Kidney tubule cell (primary cell): ENCODE data around the gene CASTOR1.

Experiments used
- DNase-seq: peaks from one replicate; pipeline ENCODE4 v3.0.0-alpha.2; 2018; ENCODE audit warnings: low spot score

The CASTOR1 gene

GRCh38 chr22:30318799-30319419 is 29.6 kb upstream of the CASTOR1 start:
- DNase-seq = no peak

DNA sequence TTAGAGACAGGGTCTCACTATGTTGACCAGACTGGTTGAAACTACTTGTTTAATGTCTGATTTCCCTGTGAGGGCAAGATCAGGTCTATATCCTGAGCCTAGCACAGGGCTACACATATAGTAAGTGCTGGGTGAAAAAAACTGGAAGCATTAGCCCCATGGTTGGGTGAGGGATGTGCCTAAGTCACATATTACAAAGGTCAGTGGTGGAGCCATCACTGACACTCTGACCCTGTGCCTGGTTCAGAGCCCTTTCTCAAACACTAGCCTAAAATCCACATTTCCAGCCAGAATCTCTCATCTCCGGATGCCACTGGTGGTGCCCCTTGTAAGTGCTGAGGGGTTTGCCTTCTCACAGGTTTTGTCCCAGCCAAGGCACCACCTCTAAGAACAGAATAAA is 28.5 kb upstream of the CASTOR1 start:
- DNase-seq = no peak

DNA sequence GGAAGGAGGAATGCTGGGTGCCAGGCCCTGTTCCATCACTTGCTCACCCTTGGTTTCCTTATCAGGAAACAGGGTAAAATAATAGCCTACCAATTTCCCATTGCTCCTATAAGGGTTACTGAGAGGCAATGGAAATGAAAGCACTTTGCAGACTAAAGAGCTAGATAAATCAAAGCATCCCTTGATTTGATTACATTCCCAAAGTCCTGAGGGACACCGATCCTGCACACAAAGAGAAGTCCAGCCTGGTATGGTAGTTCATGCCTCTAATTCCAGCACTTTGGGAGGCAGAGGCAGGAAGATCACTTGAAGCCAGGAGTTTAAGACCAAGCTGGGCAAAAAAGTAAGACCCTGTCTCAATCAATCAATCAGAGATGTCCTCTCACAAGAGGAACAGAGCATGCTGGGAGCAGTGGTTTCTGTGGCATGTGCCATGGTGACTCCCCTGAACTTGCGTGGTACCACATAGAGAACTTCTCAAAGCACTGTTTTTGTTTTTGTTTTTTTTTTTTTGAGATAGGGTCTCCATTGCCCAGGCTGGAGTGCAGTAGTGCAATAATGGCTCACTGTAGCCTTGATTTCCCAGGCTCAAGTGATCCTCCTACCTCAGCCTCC is 26.8 kb upstream of the CASTOR1 start:
- DNase-seq = no peak

- peak; percentile 87 for DNase-seq
These were observed 25.6 kb upstream of the CASTOR1 start for GRCh38 chr22:30314915-30315314.

DNA sequence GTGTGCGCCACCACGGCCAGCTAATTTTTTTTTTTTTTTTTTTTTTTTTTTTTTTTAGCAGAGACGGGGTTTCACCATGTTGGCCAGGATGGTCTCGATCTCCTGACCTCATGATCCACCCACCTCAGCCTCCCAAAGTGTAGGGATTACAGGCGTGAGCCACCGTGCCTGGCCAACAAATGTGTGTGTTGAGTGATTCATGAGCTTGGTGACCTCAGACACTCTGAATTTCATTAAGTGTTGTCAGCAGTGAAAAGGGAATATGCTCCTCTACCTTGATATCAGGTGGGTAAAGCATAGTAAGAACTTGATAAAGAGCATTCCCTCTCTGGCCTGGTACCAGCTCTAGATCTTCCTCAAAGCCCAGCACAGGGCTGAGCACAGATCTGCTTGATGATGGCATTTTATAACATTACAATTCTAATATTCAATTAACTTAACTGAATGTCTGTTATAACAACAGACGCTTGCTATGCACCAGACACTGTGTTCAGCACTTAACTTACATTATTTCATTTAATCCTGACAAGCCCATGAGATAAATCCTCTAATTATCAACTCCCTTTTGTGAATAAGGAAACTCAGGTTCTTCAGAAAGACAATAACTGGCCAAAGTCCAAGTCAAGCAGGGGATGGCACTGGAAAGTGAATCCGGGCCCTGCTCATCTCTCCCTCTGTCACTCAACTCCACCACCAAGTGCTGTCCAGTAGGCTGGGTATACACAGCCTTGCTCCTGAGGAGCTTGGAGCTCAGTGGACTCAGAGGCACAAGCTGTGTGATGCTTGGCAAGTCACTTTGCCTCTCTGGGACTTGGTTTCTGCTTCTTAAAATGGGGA is 24.4 kb upstream of the CASTOR1 start:
- DNase-seq = peak; percentile 74

DNA sequence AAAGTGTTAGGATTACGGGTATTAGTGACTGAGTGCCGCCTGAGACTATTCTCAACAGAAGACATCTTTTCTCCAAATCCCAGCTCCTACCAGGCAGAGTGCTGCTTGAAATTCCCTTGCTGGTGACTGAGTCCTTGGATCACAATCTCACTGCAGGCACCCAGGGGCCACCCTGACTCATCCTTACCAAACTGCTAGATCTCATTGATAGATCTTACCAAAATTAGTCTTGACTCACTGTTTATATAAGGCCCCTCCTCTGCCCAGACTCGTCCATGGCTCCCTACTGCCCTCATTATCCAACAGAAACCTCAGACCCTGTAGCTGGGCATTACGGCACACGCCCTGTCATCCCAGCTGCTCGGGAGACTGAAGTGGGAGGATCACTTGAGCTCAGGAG is 22.7 kb upstream of the CASTOR1 start:
- DNase-seq = peak; percentile 93

DNA sequence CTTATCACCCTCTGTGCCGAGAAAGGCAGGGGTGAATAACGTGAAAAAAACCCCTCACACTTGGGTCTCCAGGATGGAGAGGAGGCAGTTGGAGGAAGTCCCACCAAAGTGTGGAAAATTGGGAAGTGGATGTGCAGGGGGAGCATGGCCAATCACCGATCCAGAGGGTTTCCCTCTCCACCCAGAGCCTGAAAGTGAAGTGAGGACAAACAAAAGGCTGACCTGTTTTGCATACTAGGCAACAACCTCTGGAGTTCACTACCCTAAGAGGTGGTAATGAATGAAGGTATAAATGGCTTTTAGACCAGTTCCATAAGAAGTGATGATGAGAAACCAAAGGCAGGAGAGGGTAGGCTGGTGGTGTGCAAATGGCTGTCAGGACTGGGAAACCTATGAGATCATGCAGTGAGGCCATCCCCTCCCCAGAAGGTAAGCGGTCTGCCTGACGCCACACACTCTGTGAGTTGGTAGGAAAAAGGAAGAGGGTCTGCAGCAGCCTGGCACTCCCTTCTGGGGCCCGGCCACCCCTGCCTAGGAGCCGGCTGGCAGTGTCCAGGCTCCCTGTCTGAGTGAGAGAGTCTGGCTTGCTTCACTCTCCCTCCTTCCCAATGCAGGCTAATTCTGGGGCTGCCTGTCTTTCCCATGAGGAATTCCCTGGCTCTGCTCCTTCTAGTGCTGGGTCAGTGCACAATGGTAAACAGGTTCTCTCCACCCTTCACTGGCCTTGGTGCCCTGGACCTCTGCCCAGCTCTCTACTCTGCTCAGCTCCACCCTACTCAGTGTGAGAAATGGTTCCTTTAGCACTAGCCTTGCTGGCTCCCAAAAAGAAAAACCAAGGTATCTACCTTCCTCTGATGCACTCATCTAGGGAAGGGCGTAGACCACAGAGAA is 21.8 kb upstream of the CASTOR1 start:
- peak; percentile 94 for DNase-seq

- peak; percentile 85 for DNase-seq
These were observed 20.8 kb upstream of the CASTOR1 start for GRCh38 chr22:30309951-30310741.

GRCh38 chr22:30308518-30309230 is 19.4 kb upstream of the CASTOR1 start:
- peak; percentile 66 for DNase-seq

DNA sequence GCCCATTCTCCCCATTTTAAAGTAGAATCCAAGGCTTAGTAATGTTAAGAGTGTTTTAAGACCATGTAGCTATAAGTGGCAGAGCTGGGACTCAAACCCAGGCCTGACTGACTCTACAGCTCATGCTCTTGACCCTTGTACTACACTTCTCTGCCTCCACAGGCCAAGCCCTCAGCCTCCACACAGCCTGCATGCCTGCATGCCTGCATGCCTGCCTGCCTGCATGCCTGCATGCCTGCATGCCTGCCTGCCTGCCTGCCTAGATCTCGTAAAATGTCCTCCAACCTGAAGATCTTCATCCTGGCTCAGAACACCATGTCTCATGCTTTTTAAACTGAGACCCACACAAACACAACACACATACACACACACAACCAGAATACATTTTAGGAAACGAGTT is 18.8 kb upstream of the CASTOR1 start:
- DNase-seq = no peak

GRCh38 chr22:30307041-30307574 is 17.8 kb upstream of the CASTOR1 start:
- DNase-seq = no peak

- no peak for DNase-seq
These were observed 17.3 kb upstream of the CASTOR1 start for GRCh38 chr22:30306627-30307011.

- DNase-seq = peak; percentile 50
These were observed 16.8 kb upstream of the CASTOR1 start for GRCh38 chr22:30305906-30306626.

DNA sequence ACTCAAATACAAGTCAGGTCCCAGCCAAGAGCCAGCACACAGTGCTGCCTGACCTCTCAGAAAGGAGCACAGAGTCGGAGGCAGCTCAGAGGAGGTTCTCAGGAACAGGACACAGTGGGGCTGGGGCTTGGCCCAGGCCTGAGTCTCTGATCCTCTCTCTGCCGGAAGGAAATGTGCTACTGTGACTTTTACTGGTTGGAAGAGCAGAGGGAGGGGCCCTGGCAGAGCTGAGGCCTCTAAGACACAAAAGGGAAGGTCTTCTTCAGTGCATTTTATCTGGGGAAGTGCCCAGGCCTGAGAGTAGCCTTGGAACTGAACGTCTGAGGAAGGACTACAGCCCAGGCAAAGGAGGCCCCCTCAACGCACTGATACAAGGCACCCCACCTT is 16.2 kb upstream of the CASTOR1 start:
- DNase-seq = no peak

DNA sequence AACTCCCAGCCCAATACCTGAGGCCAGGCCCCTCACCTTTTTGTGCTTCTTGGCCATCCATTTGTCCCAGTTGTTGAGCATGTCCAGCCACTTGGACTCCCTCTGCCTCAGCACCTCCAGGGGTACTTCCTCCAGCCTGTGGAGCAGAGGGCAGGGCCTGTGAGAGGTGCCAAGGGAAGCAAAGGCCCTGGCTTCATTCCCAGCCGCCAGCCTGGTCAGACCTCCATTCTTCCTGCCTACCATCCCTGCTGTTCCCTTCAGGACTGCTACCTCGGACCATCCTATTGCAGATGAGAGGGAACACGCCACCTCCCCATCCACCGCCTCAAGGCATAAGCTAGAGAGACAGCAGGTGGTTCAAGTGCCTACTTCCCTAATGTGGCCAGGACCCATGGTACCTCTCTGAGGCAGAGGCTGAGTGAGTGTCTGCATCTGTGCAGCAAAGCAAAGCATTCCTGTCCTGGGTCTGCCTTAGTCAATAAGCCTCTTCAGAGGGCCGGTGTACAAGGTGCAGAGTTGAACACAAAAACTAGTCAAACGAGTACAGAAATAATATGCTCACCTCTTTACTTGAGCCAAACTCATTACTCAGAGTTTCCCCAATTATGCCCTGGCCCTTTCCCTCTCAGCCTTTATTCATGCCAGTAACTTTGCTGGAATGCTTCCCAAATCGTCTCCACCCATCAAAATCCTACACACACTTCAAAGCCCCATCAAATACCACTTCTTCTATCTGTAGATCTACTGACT is 15.4 kb upstream of the CASTOR1 start:
- DNase-seq = peak; percentile 42

- no peak for DNase-seq
These were observed 13.5 kb upstream of the CASTOR1 start for GRCh38 chr22:30302810-30303138.

- DNase-seq = peak; percentile 50
These were observed 12.9 kb upstream of the CASTOR1 start for GRCh38 chr22:30301995-30302809.

GRCh38 chr22:30299322-30299721 is 10.0 kb upstream of the CASTOR1 start:
- DNase-seq = no peak
